Mucosa of descending colon (tissue), 3 donors: ENCODE measurements around the gene MMP15. TPM values are rescaled to one million over a fixed set of nuclear protein-coding genes. Genes with fewer than 3 reads are reported as not detected.

Experiments
- ATAC-seq: fragments of 200-7000 bp; cut with Tn5 transposase; one replicate; pipeline ENCODE4 v1.9.1; 2020; ENCODE audit warnings: mild to moderate bottlenecking, moderate library complexity
- DNase-seq, 3 donors: peaks; one replicate each; pipeline ENCODE4 v3.0.0-alpha.2; 2020
- H3K36me3 ChIP-seq: fragments of 200-600 bp; one replicate; pipeline ENCODE4 v1.8.0; 2021; ENCODE audit warnings: low read depth, mild to moderate bottlenecking
- H3K4me1 ChIP-seq: fragments of 200-600 bp; one replicate; pipeline ENCODE4 v1.8.0; 2021; ENCODE audit warnings: low read depth, mild to moderate bottlenecking
- H3K4me3 ChIP-seq: fragments of 200-600 bp; one replicate; pipeline ENCODE4 v1.8.0; 2021; ENCODE audit warnings: mild to moderate bottlenecking
- H3K9me3 ChIP-seq: fragments of 200-600 bp; one replicate; pipeline ENCODE4 v1.8.0; 2021; ENCODE audit warnings: mild to moderate bottlenecking
- intact Hi-C, 2 donors: fragments of 100-400 bp; cut with DNase I in 1 of 2; cut with micrococcal nuclease in 1 of 2; formaldehyde crosslinking; loops; one replicate each; pipeline versions ENCODE4 v1.11.0 to v1.11.1; 2022; cut with DNase I, micrococcal nuclease
- total RNA-seq, 3 donors: library from RNA; stranded (reverse); fragmentation: NEBNext Ultra II Directional in 2 of 3; extraction: Animal tissue kit (Norgen Biotek cat#: 25700) in 2 of 3; gene quantifications; one replicate each; pipeline versions ENCODE4 v1.2.1 to v1.2.4, GENCODE V29; 2021 to 2023
- TF ChIP-seq, protein P1 (sequence below): fragments of 200-600 bp; IDR thresholded peaks from one replicate; pipeline ENCODE4 v1.8.0; 2022; ENCODE audit warnings: antibody characterized with exemption, mild to moderate bottlenecking
- donor health status: DM: no; HTN: no; CAD: no; lungs with moderate emphysema.
- donor health status: DM: no; HTN: no; CAD: no.
- donor health status: DM: no; HTN: yes; CAD: no.

MMP15 gene
- total RNA-seq, 3 donors from 2014 or later = 57.9 to 140 (median 96.5) TPM

DNA sequence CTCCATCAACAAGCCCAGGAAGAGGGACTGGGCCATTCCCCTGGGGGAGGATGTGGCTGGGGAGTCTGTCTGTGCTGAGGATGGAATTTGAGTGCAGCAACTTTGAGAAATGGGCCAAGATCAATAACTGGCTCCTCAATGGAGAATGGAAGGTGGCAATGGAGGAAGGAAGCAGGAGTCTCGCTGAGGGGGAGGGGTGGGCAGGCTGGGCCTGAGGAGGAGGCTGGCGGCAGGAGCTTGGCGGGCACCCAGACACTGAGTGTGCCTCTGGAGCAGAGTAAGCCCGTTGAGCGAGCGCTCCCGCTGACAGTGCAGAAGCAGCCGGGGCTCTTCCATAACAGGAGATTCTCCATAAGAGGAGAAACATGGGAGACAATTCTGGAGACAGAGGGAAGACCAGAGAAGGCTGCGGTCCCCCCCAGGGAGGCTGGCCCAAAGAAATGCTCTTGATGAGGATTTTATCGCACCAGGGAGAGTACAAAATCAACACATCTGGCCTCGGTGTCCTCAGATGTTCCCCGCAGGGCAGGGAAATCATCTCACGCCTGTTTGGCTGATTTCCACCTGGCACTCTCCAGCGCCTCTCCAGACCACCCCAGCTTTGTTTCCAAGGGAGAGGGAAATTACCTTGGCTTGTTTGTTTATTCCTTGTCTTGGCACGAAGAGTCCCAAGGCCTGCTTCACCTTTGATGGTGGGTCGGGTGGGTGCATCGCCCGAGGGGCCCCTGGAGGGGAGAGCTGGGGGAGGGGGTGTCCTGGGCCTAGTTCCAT, 2.8 kb upstream of the MMP15 start:
- TF ChIP-seq, protein P1, sequence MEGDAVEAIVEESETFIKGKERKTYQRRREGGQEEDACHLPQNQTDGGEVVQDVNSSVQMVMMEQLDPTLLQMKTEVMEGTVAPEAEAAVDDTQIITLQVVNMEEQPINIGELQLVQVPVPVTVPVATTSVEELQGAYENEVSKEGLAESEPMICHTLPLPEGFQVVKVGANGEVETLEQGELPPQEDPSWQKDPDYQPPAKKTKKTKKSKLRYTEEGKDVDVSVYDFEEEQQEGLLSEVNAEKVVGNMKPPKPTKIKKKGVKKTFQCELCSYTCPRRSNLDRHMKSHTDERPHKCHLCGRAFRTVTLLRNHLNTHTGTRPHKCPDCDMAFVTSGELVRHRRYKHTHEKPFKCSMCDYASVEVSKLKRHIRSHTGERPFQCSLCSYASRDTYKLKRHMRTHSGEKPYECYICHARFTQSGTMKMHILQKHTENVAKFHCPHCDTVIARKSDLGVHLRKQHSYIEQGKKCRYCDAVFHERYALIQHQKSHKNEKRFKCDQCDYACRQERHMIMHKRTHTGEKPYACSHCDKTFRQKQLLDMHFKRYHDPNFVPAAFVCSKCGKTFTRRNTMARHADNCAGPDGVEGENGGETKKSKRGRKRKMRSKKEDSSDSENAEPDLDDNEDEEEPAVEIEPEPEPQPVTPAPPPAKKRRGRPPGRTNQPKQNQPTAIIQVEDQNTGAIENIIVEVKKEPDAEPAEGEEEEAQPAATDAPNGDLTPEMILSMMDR = no peak
- ATAC-seq (no peak), DNase-seq (peak; percentile 79 to 82 (median 80))
- H3K9me3 ChIP-seq = no peaks in the 10 kb centered on the region
- peaks cover 32% of the 10 kb centered on the region for H3K4me1 ChIP-seq
- no peak overlapping the region for H3K4me3 ChIP-seq
- H3K36me3 ChIP-seq = no peaks in the 10 kb centered on the region
- intact Hi-C loops = loop anchor here in 1 of 2 donors (5.0 kb wide), 1 partner anchor 100 kb away; no protein-coding TSS in a partner anchor

DNA sequence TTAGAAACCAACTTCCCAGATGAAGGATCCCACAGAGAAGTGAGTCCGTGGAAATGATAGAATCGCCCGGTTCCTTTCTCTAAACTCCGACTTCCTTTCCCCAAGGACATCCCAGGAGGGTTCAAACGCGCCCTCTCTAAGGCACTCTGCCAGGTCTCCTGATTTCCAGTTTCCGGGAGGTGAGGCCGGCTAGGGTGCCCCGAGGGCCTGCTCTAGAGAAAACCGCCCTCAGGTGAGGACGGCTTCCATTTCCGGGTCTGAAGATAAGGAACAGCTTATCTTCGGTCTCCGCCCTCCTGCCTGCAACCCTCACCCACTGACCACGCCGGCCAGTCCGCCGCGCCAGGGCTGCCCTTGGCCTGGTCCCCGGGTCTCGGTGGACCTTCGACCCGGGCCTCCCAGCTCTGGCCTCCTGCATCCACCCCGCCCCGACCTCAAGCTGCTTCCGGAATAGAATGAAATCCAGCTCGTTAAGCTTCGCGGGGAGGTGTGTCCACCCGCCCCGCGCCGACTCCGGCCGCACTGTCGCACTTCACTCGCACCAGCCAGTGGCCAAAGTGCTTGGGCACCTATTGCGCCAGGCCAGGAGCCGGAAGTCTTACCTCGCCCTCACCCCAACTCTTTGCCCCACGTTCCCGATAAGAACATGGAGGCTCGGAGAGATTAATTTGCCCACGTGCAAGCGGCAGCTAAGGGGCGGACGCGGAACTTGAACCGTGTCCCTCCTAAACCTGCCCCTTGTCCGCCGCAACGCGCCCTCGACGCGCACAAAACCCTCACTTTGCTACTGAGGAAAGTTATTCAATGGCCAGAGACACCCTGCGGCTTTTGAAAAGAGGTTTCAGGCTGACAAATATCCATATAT, 836 bp upstream of the MMP15 start:
- H3K36me3 ChIP-seq = no peaks in the 10 kb centered on the region
- H3K4me1 ChIP-seq = peaks cover 50% of the 10 kb centered on the region
- peak overlapping the region; percentile 92 for H3K4me3 ChIP-seq
- no peaks in the 10 kb centered on the region for H3K9me3 ChIP-seq
- ATAC-seq (peak; percentile 67), DNase-seq (peak; percentile 92 to 93 (median 93))
- TF ChIP-seq, protein P1 = no peak
- intact Hi-C loops = loop anchor here in 1 of 2 donors (5.0 kb wide), 1 partner anchor 98 kb away; no protein-coding TSS in a partner anchor

DNA sequence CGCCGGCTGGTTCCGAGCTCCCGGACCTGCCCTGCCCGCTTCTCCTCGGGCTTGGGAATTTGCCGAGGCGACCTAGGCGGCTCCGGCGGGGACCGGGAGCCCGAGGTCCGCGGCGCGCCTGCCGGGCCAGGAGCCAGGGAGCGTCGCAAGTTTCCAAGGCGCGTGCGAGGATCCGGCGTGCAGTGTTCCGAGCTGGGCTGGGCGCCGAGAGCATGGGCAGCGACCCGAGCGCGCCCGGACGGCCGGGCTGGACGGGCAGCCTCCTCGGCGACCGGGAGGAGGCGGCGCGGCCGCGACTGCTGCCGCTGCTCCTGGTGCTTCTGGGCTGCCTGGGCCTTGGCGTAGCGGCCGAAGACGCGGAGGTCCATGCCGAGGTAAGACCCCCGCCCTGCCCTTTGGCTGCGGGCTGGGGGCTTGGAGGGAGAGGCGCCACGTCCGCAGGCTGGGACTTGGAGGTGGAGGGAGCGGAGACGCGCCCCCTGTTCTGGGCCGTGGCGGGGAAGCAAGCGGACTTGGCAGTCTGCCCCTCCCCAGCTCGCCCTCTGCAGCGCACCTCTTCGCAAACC, 668 bp downstream of the MMP15 start:
- H3K9me3 ChIP-seq = no peaks in the 10 kb centered on the region
- ATAC-seq (peak; percentile 6), DNase-seq (peak; percentile 56 to 74 (median 73))
- intact Hi-C loops = no loop called here
- peak overlapping the region; percentile 92 for H3K4me3 ChIP-seq
- H3K36me3 ChIP-seq = no peaks in the 10 kb centered on the region
- H3K4me1 ChIP-seq = peaks cover 51% of the 10 kb centered on the region
- TF ChIP-seq, protein P1 = no peak

DNA sequence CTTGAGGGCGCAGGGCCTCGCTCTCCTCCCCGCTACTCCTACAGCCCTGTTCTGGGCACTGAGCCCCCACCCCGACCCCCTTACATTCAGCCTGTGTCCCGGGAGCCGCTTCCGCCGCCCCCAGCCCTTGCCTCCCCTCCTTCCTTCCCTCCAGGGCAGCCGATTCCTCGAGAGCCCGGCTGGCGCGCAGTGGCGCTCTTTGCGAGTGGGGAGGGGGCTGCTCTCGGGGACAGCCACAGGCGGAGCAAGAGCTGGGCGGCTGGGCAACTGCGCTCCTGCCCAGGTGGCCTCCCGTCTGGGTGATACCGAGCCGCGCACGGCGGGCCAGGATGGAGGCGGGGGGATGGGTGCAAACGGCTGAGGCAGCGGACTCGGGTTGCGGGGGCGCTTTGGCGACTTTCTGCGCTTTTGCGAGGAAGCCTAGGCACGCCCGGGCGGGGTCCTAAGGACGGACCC, 1.2 kb downstream of the MMP15 start:
- ATAC-seq = no peak
- TF ChIP-seq, protein P1 = no peak
- intact Hi-C loops = no loop called here
- H3K4me1 ChIP-seq = peaks cover 51% of the 10 kb centered on the region
- peak; percentile 44 to 72 (median 62) for DNase-seq
- no peaks in the 10 kb centered on the region for H3K36me3 ChIP-seq
- no peaks in the 10 kb centered on the region for H3K9me3 ChIP-seq
- H3K4me3 ChIP-seq = peak overlapping the region; percentile 92

DNA sequence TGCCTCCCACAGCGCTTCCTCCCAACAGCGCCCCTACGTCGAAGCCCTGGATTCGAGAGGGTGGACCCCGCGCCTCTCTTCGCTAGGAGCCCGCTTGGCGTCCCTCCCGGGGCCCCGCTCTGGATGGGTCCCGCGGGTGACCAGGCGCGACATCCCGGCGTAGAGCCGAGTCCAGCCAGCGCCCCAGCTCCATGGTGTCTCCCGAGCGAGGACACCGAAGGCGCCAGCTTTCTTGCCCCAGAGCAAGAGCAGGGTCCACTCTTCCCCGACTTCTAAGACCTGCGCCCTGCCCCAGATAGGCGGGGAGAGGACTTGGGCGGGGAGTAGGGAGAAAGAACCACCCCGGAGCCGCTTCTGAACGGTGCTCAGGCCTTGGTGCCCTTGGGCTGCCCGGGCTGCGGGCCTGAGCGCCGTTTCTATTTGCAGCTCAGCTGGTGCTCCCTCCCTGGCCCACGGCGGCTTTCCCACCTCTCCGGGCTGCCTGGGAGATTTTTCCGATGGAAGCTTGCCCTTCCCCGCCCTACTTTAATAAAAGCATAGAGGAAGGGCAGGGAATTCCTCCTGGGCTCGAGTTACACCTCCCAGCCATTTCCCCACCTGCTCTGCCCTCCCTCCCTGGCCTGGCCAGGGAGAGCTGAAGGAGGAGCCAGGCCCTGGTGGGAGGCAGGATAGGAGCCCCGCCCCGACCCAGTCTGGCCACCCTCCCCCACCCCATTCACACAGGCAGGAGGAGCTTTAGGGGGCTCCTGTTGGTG, 1.8 kb downstream of the MMP15 start:
- ATAC-seq = peak; percentile 49
- peak overlapping the region; percentile 92 for H3K4me3 ChIP-seq
- peaks cover 47% of the 10 kb centered on the region for H3K4me1 ChIP-seq
- DNase-seq = peak; percentile 78 to 82 (median 80)
- H3K36me3 ChIP-seq = no peaks in the 10 kb centered on the region
- no peaks in the 10 kb centered on the region for H3K9me3 ChIP-seq
- intact Hi-C loops = no loop called here
- TF ChIP-seq, protein P1 = no peak
